HepG2 (cell line): ENCODE results near the gene BLOC1S4. TPM values are rescaled to one million over a fixed set of nuclear protein-coding genes. Genes with fewer than 3 reads are reported as not detected.

Experiments used
- BCL6 ChIP-seq: IDR thresholded peaks from 2 replicates; pipeline ENCODE4 v1.6.1; 2016; ENCODE audit warnings: missing genetic modification reagents, missing compliant biosample characterization
- ELF3 ChIP-seq: IDR thresholded peaks from 2 replicates; pipeline ENCODE4 v1.6.1; 2016; ENCODE audit warnings: missing genetic modification reagents, missing compliant biosample characterization
- FOSL2 ChIP-seq: sonication (generic); formaldehyde crosslinking; IDR thresholded peaks from 2 replicates; pipeline ENCODE4 v1.4.0; 2020; ENCODE audit warnings: missing genetic modification reagents
- HDAC1 ChIP-seq: sonication (generic); formaldehyde crosslinking; IDR thresholded peaks from 2 replicates; pipeline ENCODE4 v1.5.1; 2020; ENCODE audit warnings: mild to moderate bottlenecking, missing genetic modification reagents
- HNRNPH1 ChIP-seq: fragments of 200-400 bp; formaldehyde crosslinking; optimal IDR thresholded peaks from 2 replicates; pipeline ENCODE3; 2017; ENCODE audit warnings: mild to moderate bottlenecking, low read depth, low read length
- JDP2 ChIP-seq: sonication (generic); formaldehyde crosslinking; IDR thresholded peaks from 2 replicates; pipeline ENCODE4 v1.8.1; 2022; ENCODE audit warnings: missing genetic modification reagents, borderline replicate concordance
- MAX ChIP-seq: IDR thresholded peaks from 2 replicates; pipeline ENCODE4 v1.6.1; 2012; ENCODE audit warnings: inconsistent platforms
- MXI1 ChIP-seq: IDR thresholded peaks from 3 replicates; pipeline ENCODE4 v1.6.1; 2012; ENCODE audit warnings: low read depth, low read length, inconsistent platforms, borderline replicate concordance
- NFKB2 ChIP-seq: sonication (generic); formaldehyde crosslinking; IDR thresholded peaks from 2 replicates; pipeline ENCODE4 v1.4.0; 2020; ENCODE audit warnings: missing genetic modification reagents, borderline replicate concordance
- PHF21A ChIP-seq: sonication (generic); formaldehyde crosslinking; IDR thresholded peaks from 2 replicates; pipeline ENCODE4 v1.5.0; 2020; ENCODE audit warnings: mild to moderate bottlenecking, missing genetic modification reagents
- SMAD3 ChIP-seq: sonication (generic); formaldehyde crosslinking; IDR thresholded peaks from 2 replicates; pipeline ENCODE4 v1.4.0; 2020; ENCODE audit warnings: missing genetic modification reagents
- STAT6 ChIP-seq: sonication (generic); formaldehyde crosslinking; IDR thresholded peaks from 2 replicates; pipeline ENCODE4 v1.4.0; 2020; ENCODE audit warnings: missing genetic modification reagents, mild to moderate bottlenecking, borderline replicate concordance
- ZBTB38 ChIP-seq: sonication (generic); formaldehyde crosslinking; IDR thresholded peaks from 2 replicates; pipeline ENCODE4 v1.5.1; 2020; ENCODE audit warnings: mild to moderate bottlenecking, missing genetic modification reagents
- ZBTB4 ChIP-seq: sonication (generic); formaldehyde crosslinking; IDR thresholded peaks from 2 replicates; pipeline ENCODE4 v1.4.0; 2020; ENCODE audit warnings: missing genetic modification reagents, mild to moderate bottlenecking, borderline replicate concordance
- ZBTB43 ChIP-seq: sonication (generic); formaldehyde crosslinking; conservative IDR thresholded peaks from 2 replicates; pipeline ENCODE4 v1.4.0; 2020; ENCODE audit warnings: missing genetic modification reagents
- ZBTB49 ChIP-seq: sonication (generic); formaldehyde crosslinking; IDR thresholded peaks from 2 replicates; pipeline ENCODE4 v1.4.0; 2020; ENCODE audit warnings: missing genetic modification reagents, borderline replicate concordance
- ZNF747 ChIP-seq: sonication (generic); formaldehyde crosslinking; IDR thresholded peaks from 2 replicates; pipeline ENCODE4 v1.8.1; 2023; ENCODE audit warnings: missing genetic modification reagents, mild to moderate bottlenecking, borderline replicate concordance
- ZNF766 ChIP-seq: sonication (generic); formaldehyde crosslinking; IDR thresholded peaks from 2 replicates; pipeline ENCODE4 v1.5.0; 2020; ENCODE audit warnings: missing genetic modification reagents, borderline replicate concordance
- ZNF772 ChIP-seq: sonication (generic); formaldehyde crosslinking; IDR thresholded peaks from 2 replicates; pipeline ENCODE4 v1.5.0; 2020; ENCODE audit warnings: mild to moderate bottlenecking, missing genetic modification reagents
- ZSCAN21 ChIP-seq: sonication (generic); formaldehyde crosslinking; IDR thresholded peaks from 2 replicates; pipeline ENCODE4 v1.8.0; 2022; ENCODE audit warnings: mild to moderate bottlenecking, missing genetic modification reagents, moderate library complexity, borderline replicate concordance
- polyA plus RNA-seq, 8 experiments: library from polyadenylated mRNA; depleted of rRNA in 3 of 8; stranded (reverse) in 7 of 8; unstranded in 1 of 8; fragments of >200 nt; fragmentation: Illumina TruSeq in 4 of 8; extraction: Trizol in 4 of 8; gene quantifications; 2 replicates each; pipeline versions ENCODE4 v1.2.1 to v1.2.3, GENCODE V29; 2011 to 2016; ENCODE audit warnings: low read depth in 4 of 8, missing spikeins in 1 of 8, mixed read lengths in 1 of 8; ENCODE audit not compliant: insufficient read depth in 1 of 8
- total RNA-seq, 5 experiments: library from RNA; depleted of rRNA; stranded (reverse); fragments of >200 nt; fragmentation: Illumina TruSeq; extraction: Trizol; gene quantifications; 2 replicates each; pipeline ENCODE4 v1.2.3, GENCODE V29; 2016; ENCODE audit warnings: low read depth in 1 of 5

Gene BLOC1S4
- total and polyA plus RNA-seq, 2 of the 13 experiments (the other 11 are each of a cell fraction or from before 2014, with no cell fraction given), result 15.5 to 20.9 TPM

- TF ChIP-seq ZBTB4, result no peak
- TF ChIP-seq ZBTB43 (CRISPR knock-in tag), result no peak
- TF ChIP-seq HDAC1 (CRISPR knock-in tag), result no peak
- TF ChIP-seq ZNF766 (CRISPR knock-in tag), result no peak
- peak; percentile 97 for TF ChIP-seq ZBTB38 (CRISPR knock-in tag)
- peak; percentile 42; the same call in 1 of the 3 replicates for TF ChIP-seq MXI1
- TF ChIP-seq ELF3 (CRISPR knock-in tag), result 0 out of 2 replicates have a peak, but pooled peaks have one; percentile 39
- 0 out of 2 replicates have a peak, but pooled peaks have one; percentile 67 for TF ChIP-seq ZSCAN21
- 0 out of 2 replicates have a peak, but pooled peaks have one; percentile 6 for TF ChIP-seq ZNF772
- peak; percentile 67 for TF ChIP-seq MAX
- no peak for TF ChIP-seq STAT6 (CRISPR knock-in tag)
- no peak; the same call in 1 of the 2 replicates for TF ChIP-seq JDP2 (CRISPR knock-in tag)
- no peak for TF ChIP-seq PHF21A (CRISPR knock-in tag)
- no peak for TF ChIP-seq BCL6 (CRISPR knock-in tag)
- peak; percentile 62; the same call in 1 of the 2 replicates for TF ChIP-seq NFKB2 (CRISPR knock-in tag)
- no peak for TF ChIP-seq ZNF747 (CRISPR knock-in tag)
- TF ChIP-seq SMAD3, result no peak
- peak; percentile 20 for TF ChIP-seq HNRNPH1
- TF ChIP-seq FOSL2 (CRISPR knock-in tag), result peak; percentile 91
- TF ChIP-seq ZBTB49 (CRISPR knock-in tag), result no peak
Measured at GRCh38 chr4:6734165-6734786, 18.3 kb downstream of the BLOC1S4 start (continued).
